Smooth muscle cell (in vitro differentiated cells): ENCODE measurements around the gene PIK3R2. TPM values are rescaled to one million over a fixed set of nuclear protein-coding genes. Genes with fewer than 3 reads are reported as not detected.
A peak's percentile ranks its signal among the peaks of the same experiment; 100 is the strongest.

Experiments
- DNase-seq: peaks from one replicate; lab custom pipeline; 2025; ENCODE audit not compliant: unreplicated experiment; lab: John Stamatoyannopoulos, UW
- H2AFZ ChIP-seq: fragments of 200-600 bp; sonication (generic); 2 replicates; pipeline ENCODE4 v1.6.0; 2016; ENCODE audit warnings: antibody characterized with exemption, low read depth, mild to moderate bottlenecking
- H3F3A ChIP-seq: fragments of 200-600 bp; sonication (generic); 2 replicates; pipeline ENCODE4 v1.6.0; 2017; ENCODE audit warnings: antibody characterized with exemption, low read depth
- H3K27ac ChIP-seq: fragments of 200-600 bp; sonication (generic); 2 replicates; pipeline ENCODE4 v1.5.1; 2016; ENCODE audit warnings: low read depth, mild to moderate bottlenecking
- H3K27me3 ChIP-seq: fragments of 200-600 bp; sonication (generic); 2 replicates; pipeline ENCODE4 v1.6.1; 2016; ENCODE audit warnings: low read depth, mild to moderate bottlenecking
- H3K36me3 ChIP-seq: fragments of 200-600 bp; sonication (generic); 2 replicates; pipeline ENCODE4 v1.5.1; 2016; ENCODE audit warnings: low read depth
- H3K4me1 ChIP-seq: fragments of 200-600 bp; sonication (generic); 2 replicates; pipeline ENCODE4 v1.5.1; 2016; ENCODE audit warnings: low read depth
- H3K4me2 ChIP-seq: fragments of 200-600 bp; sonication (generic); 2 replicates; pipeline ENCODE4 v1.6.0; 2016; ENCODE audit warnings: mild to moderate bottlenecking
- H3K4me3 ChIP-seq: fragments of 200-600 bp; sonication (generic); 2 replicates; pipeline ENCODE4 v1.5.1; 2016; ENCODE audit warnings: mild to moderate bottlenecking
- H3K79me2 ChIP-seq: fragments of 200-600 bp; sonication (generic); 2 replicates; pipeline ENCODE4 v1.6.0; 2016; ENCODE audit warnings: low read depth, mild to moderate bottlenecking
- H3K9ac ChIP-seq: fragments of 200-600 bp; sonication (generic); 2 replicates; pipeline ENCODE4 v1.6.0; 2016; ENCODE audit warnings: low read depth
- H3K9me3 ChIP-seq: fragments of 200-600 bp; sonication (generic); replicated peaks from 2 replicates; pipeline ENCODE4 v1.5.1; 2016; ENCODE audit warnings: low read depth
- H4K20me1 ChIP-seq: fragments of 200-600 bp; sonication (generic); 2 replicates; pipeline ENCODE4 v1.6.0; 2016; ENCODE audit warnings: low read depth
- WGBS: methylation state at CpG from one replicate; pipeline ENCODE4 v1.1.7; 2016; ENCODE audit warnings: low lambda C conversion rate; 5-methylcytosine and 5-hydroxymethylcytosine counted together
- polyA plus RNA-seq: library from polyadenylated mRNA; unstranded; fragments of >200 nt; fragmentation: Nextera tagmentation; extraction: Ambion mirVana; gene quantifications from 2 replicates; pipeline ENCODE4 v1.2.1, GENCODE V29; 2016
- total RNA-seq: library from RNA; depleted of rRNA; stranded (reverse); fragments of >200 nt; gene quantifications from 2 replicates; pipeline ENCODE4 v1.2.3, GENCODE V29; 2014
- TF ChIP-seq, protein P1 (sequence below): fragments of 200-600 bp; sonication (generic); IDR thresholded peaks from 2 replicates; pipeline ENCODE4 v1.5.1; 2017; ENCODE audit warnings: borderline replicate concordance, mild to moderate bottlenecking, antibody characterized with exemption; ENCODE audit not compliant: insufficient read depth, poor library complexity, severe bottlenecking

Gene PIK3R2
- total and polyA plus RNA-seq, 2 experiments from 2014 or later = 22.9 to 50.1 TPM

DNA sequence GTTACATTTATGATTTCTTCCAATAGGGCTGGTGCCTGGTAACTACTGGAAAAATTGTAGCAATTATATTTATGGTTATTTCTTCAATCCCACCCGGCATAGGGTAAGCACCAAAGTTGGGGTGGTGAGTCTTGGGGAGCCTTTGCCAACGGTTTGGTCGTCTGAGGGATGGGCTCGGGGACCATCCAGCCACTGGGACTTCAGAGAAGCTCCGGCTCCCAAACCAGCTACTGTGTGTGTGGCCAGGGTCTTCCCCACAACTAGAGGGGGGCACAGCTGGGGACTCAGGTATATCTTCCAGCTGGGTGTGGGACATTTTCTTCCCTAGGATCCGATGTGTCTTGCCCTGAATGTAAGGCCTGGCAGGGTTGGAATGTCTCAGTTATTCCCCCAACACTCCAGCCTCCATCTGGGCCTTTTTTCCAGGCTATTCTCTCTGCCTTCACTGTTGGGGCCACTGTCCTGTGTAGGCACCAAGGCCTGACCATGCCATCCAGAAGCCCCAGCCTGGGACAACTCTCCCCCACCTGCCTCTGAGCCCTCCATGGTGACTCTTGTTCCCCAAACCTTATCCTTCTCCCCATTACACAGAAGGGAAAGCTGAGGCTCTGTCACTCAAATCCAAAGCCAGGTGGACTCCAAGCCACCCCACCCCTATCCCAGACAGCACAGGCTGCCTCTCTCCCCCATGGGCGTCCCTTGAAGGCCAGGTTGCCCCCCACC, 19.5 kb downstream of the PIK3R2 start:
- Histone ChIP-seq H3F3A (no peaks in the 10 kb centered on the region), H4K20me1 (no peaks in the 10 kb centered on the region), H3K4me3 (no peak overlapping the region), H3K9ac (no peak overlapping the region), H3K27me3 (peaks cover 11% of the 10 kb centered on the region), H3K4me2 (no peak overlapping the region), H3K4me1 (no peaks in the 10 kb centered on the region), H3K27ac (no peak overlapping the region), H3K9me3 (no peaks in the 10 kb centered on the region), H3K79me2 (no peaks in the 10 kb centered on the region), H3K36me3 (no peaks in the 10 kb centered on the region), H2AFZ (no peak overlapping the region)
- 96% methylated on average over 7 of the region's 7 CpGs for WGBS
- no peak for DNase-seq
- TF ChIP-seq, protein P1, sequence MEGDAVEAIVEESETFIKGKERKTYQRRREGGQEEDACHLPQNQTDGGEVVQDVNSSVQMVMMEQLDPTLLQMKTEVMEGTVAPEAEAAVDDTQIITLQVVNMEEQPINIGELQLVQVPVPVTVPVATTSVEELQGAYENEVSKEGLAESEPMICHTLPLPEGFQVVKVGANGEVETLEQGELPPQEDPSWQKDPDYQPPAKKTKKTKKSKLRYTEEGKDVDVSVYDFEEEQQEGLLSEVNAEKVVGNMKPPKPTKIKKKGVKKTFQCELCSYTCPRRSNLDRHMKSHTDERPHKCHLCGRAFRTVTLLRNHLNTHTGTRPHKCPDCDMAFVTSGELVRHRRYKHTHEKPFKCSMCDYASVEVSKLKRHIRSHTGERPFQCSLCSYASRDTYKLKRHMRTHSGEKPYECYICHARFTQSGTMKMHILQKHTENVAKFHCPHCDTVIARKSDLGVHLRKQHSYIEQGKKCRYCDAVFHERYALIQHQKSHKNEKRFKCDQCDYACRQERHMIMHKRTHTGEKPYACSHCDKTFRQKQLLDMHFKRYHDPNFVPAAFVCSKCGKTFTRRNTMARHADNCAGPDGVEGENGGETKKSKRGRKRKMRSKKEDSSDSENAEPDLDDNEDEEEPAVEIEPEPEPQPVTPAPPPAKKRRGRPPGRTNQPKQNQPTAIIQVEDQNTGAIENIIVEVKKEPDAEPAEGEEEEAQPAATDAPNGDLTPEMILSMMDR = no peak

DNA sequence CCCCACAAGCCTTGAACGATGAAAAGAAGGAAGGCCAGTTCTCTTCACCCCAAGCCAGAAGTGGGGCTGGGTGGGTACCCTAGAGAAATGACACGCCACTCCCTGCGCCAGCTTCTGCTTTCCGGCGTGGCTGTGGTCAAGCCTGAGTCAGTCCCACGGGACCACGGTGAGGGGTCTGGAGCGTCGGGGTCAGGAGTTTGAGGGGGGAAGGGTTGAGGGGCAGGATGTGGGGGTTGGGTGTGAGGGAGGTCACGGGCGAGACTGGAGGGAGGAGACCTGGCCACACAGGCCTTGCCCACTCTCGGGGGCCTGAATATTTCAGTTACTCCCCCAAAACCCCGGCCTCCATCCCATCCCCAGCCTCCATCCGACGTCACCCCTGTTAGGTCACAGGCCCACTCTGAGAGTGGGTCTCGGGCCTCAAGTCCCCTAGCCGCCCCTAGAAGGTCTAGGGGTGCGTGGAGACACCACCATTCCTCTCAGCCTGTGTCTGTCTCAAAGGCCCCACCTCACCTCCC, 20.1 kb downstream of the PIK3R2 start:
- no peaks in the 10 kb centered on the region for H3K9me3 ChIP-seq
- H3K27ac ChIP-seq = no peak overlapping the region
- H4K20me1 ChIP-seq = no peaks in the 10 kb centered on the region
- H3K9ac ChIP-seq = no peak overlapping the region
- TF ChIP-seq, protein P1 = no peak
- no peaks in the 10 kb centered on the region for H3K4me1 ChIP-seq
- peak overlapping the region; percentile 55 for H3K4me3 ChIP-seq
- peaks cover 11% of the 10 kb centered on the region for H3K27me3 ChIP-seq
- H3K4me2 ChIP-seq = peak overlapping the region; percentile 90
- no peaks in the 10 kb centered on the region for H3F3A ChIP-seq
- DNase-seq = no peak
- no peaks in the 10 kb centered on the region for H3K36me3 ChIP-seq
- 85% methylated on average over 18 of the region's 18 CpGs for WGBS
- H2AFZ ChIP-seq = peak overlapping the region; percentile 70
- H3K79me2 ChIP-seq = no peaks in the 10 kb centered on the region

DNA sequence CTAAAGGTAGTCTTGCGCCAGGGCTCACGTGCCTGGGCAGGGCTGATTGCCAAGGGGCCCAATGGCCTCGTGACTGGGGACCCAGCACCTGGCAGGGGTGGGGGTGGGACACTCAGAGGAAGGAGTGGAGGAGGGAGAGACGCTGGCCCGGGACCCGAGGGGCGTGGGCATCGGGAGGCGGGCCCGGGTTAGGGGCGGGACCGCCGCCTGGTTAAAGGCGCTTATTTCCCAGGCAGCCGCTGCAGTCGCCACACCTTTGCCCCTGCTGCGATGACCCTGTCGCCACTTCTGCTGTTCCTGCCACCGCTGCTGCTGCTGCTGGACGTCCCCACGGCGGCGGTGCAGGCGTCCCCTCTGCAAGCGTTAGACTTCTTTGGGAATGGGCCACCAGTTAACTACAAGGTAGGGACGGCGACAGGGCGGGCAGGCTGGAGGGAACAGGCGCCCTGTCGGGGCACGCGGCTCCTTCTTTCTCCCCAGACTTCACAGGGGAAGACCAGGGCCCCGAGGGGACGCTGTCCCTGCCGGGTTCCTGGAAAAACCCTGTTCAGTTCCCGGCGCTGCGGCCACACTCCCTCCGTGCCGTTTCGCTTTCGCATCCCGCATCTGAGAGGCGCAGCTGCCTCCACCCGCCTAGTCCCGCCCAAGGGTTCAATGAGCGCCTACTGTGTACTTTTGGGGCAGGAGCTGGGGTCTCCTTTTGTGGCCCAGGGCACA, 20.8 kb downstream of the PIK3R2 start, which contains the start of gene IFI30:
IFI30 (plus strand) TSS at position 242 of the 717 bp plus-strand sequence; CDS start at position 271, 29 bp downstream.
- WGBS = 4% methylated on average over 39 of the region's 47 CpGs
- Histone ChIP-seq H3K9me3 (no peaks in the 10 kb centered on the region), H3K4me1 (no peaks in the 10 kb centered on the region), H3K4me2 (peak within 1 kb of the TSS; percentile 90), H3K4me3 (peak within 1 kb of the TSS; percentile 55), H3K9ac (no peak within 1 kb of the TSS), H3K36me3 (no peaks in the 10 kb centered on the region), H3K79me2 (no peaks in the 10 kb centered on the region), H3F3A (no peaks in the 10 kb centered on the region), H4K20me1 (no peaks in the 10 kb centered on the region), H2AFZ (peak within 1 kb of the TSS; percentile 70), H3K27ac (no peak within 1 kb of the TSS), H3K27me3 (peaks cover 11% of the 10 kb centered on the region)
- no peak for DNase-seq
- TF ChIP-seq, protein P1 = no peak
